Natural killer cell (primary cell): ENCODE results near the gene HEY2. TPM values are rescaled to one million over a fixed set of nuclear protein-coding genes. Genes with fewer than 3 reads are reported as not detected.

ENCODE experiments used
- ATAC-seq, 3 donors: fragments of 150-1000 bp in 2 of 3; fragments of 200-7000 bp in 1 of 3; cut with Tn5 transposase; 1 replicate in 1 of 3; 2 replicates in 2 of 3; pipeline ENCODE4 v1.10.0; 2021; ENCODE audit warnings: mild to moderate bottlenecking in 2 of 3, moderate library complexity in 2 of 3
- DNase-seq, 2 donors: peaks; one replicate each; pipeline versions ENCODE4 v3.0.0 to v3.0.0-alpha.2; 2013 to 2021; ENCODE audit warnings: mixed read lengths in 1 of 2
- H3K27ac ChIP-seq: one replicate; pipeline ENCODE4 v1.5.1; 2013; ENCODE audit warnings: mild to moderate bottlenecking, low read length
- H3K27me3 ChIP-seq: one replicate; pipeline ENCODE4 v1.6.1; 2013; ENCODE audit warnings: low read length; ENCODE audit not compliant: control insufficient read depth, insufficient read depth
- H3K36me3 ChIP-seq: one replicate; pipeline ENCODE4 v1.6.1; 2013; ENCODE audit warnings: low read length; ENCODE audit not compliant: control insufficient read depth, insufficient read depth
- H3K4me1 ChIP-seq: one replicate; pipeline ENCODE4 v1.6.1; 2013; ENCODE audit warnings: low read length; ENCODE audit not compliant: control insufficient read depth, insufficient read depth
- H3K4me3 ChIP-seq: one replicate; pipeline ENCODE4 v1.5.1; 2013; ENCODE audit warnings: low read length
- H3K9me3 ChIP-seq: one replicate; pipeline ENCODE4 v1.6.1; 2013; ENCODE audit warnings: low read length; ENCODE audit not compliant: control insufficient read depth, insufficient read depth
- H3K27ac Mint-ChIP-seq, 2 donors: one replicate each; pipeline ENCODE4 v1.8.0; 2022; ENCODE audit warnings: mild to moderate bottlenecking in 2 of 2, mixed read lengths in 2 of 2, moderate library complexity in 1 of 2
- H3K27me3 Mint-ChIP-seq, 2 donors: one replicate each; pipeline ENCODE4 v1.8.0; 2022; ENCODE audit warnings: low read depth in 2 of 2, mixed read lengths in 2 of 2
- H3K36me3 Mint-ChIP-seq: one replicate; pipeline ENCODE4 v1.8.0; 2022; ENCODE audit warnings: mixed read lengths
- H3K4me1 Mint-ChIP-seq, 2 donors: one replicate each; pipeline ENCODE4 v1.8.0; 2022; ENCODE audit warnings: mixed read lengths in 2 of 2
- H3K4me3 Mint-ChIP-seq: one replicate; pipeline ENCODE4 v1.8.0; 2022; ENCODE audit warnings: mild to moderate bottlenecking, moderate library complexity, mixed read lengths
- H3K9me3 Mint-ChIP-seq, 2 donors: one replicate each; pipeline ENCODE4 v1.8.0; 2022; ENCODE audit warnings: mixed read lengths in 2 of 2
- CTCF ChIP-seq: fragments of 200-600 bp; IDR thresholded peaks from one replicate; pipeline ENCODE4 v1.8.0; 2022; ENCODE audit warnings: antibody characterized with exemption
- WGBS: methylation state at CpG from one replicate; pipeline ENCODE4 v1.1.7; 2013; ENCODE audit warnings: missing lambda C conversion rate; ENCODE audit not compliant: insufficient coverage; 5-methylcytosine and 5-hydroxymethylcytosine counted together
- intact Hi-C: fragments of 100-400 bp; cut with micrococcal nuclease; formaldehyde crosslinking; loops from one replicate; pipeline ENCODE4 v1.14.2; 2022
- total RNA-seq, 4 donors: library from RNA; stranded (reverse); fragments of 120-200 nt in 1 of 4; gene quantifications; one replicate each; pipeline versions ENCODE4 v1.2.3 to v1.2.4, GENCODE V29; 2013 to 2022

Gene HEY2
- total RNA-seq, 3 donors from 2014 or later (not counting 1 experiment from before 2014, with no cell fraction given): 0.66 to 0.93 (median 0.73) TPM

- peaks cover 42 to 45% of the 10 kb centered on the region in 2 donors for H3K4me1 Mint-ChIP-seq
- no peak for DNase-seq
- 90% methylated on average over 3 of the region's 3 CpGs for WGBS
- H3K27ac ChIP-seq: no peak overlapping the region
- no peaks in the 10 kb centered on the region for H3K9me3 Mint-ChIP-seq
- peaks cover 12% of the 10 kb centered on the region for H3K36me3 ChIP-seq
- H3K4me3 Mint-ChIP-seq: no peak overlapping the region
- no peak for TF ChIP-seq CTCF
- no peaks in the 10 kb centered on the region for H3K9me3 ChIP-seq
- intact Hi-C loops: no loop called here
- H3K4me3 ChIP-seq: no peak overlapping the region
- H3K27me3 ChIP-seq: no peaks in the 10 kb centered on the region
- H3K27ac Mint-ChIP-seq: no peak overlapping the region
- no peaks in the 10 kb centered on the region for H3K36me3 Mint-ChIP-seq
- H3K4me1 ChIP-seq: no peaks in the 10 kb centered on the region
- no peak for ATAC-seq
- no peaks in the 10 kb centered on the region for H3K27me3 Mint-ChIP-seq
Measured at GRCh38 chr6:125797120-125797885, 47.9 kb downstream of the HEY2 start.

GRCh38 chr6:125797886-125798444, 48.5 kb downstream of the HEY2 start:
- TF ChIP-seq CTCF: no peak
- no peak overlapping the region for H3K4me3 ChIP-seq
- no peak for ATAC-seq
- H3K9me3 Mint-ChIP-seq: no peaks in the 10 kb centered on the region
- peaks cover 42 to 47% of the 10 kb centered on the region in 2 donors for H3K4me1 Mint-ChIP-seq
- 84% methylated on average over 3 of the region's 3 CpGs for WGBS
- no peaks in the 10 kb centered on the region for H3K27me3 ChIP-seq
- H3K4me1 ChIP-seq: no peaks in the 10 kb centered on the region
- DNase-seq: no peak
- H3K27ac ChIP-seq: no peak overlapping the region
- no peak overlapping the region for H3K27ac Mint-ChIP-seq
- H3K27me3 Mint-ChIP-seq: no peaks in the 10 kb centered on the region
- intact Hi-C loops: no loop called here
- H3K36me3 ChIP-seq: peaks cover 12% of the 10 kb centered on the region
- no peaks in the 10 kb centered on the region for H3K36me3 Mint-ChIP-seq
- no peak overlapping the region for H3K4me3 Mint-ChIP-seq
- H3K9me3 ChIP-seq: no peaks in the 10 kb centered on the region

GRCh38 chr6:125798734-125799508, 49.5 kb downstream of the HEY2 start:
- 87% methylated on average over 4 of the region's 5 CpGs for WGBS
- no peaks in the 10 kb centered on the region for H3K27me3 Mint-ChIP-seq
- H3K36me3 Mint-ChIP-seq: no peaks in the 10 kb centered on the region
- no peaks in the 10 kb centered on the region for H3K9me3 Mint-ChIP-seq
- H3K4me1 ChIP-seq: no peaks in the 10 kb centered on the region
- no peaks in the 10 kb centered on the region for H3K9me3 ChIP-seq
- H3K27me3 ChIP-seq: no peaks in the 10 kb centered on the region
- H3K27ac ChIP-seq: no peak overlapping the region
- H3K36me3 ChIP-seq: peaks cover 12% of the 10 kb centered on the region
- no peak for TF ChIP-seq CTCF
- H3K27ac Mint-ChIP-seq: no peak overlapping the region
- intact Hi-C loops: no loop called here
- H3K4me3 ChIP-seq: no peak overlapping the region
- no peak for DNase-seq
- peaks cover 41 to 45% of the 10 kb centered on the region in 2 donors for H3K4me1 Mint-ChIP-seq
- H3K4me3 Mint-ChIP-seq: no peak overlapping the region
- ATAC-seq: no peak
